Heart left ventricle (tissue), 13 donors: Measurements from ENCODE around the gene TRIM8.

Source experiments
- POLR2A ChIP-seq, 2 donors: fragments of 450-650 bp; IDR thresholded peaks; one replicate each; pipeline ENCODE4 v1.6.1; 2017; ENCODE audit warnings: antibody characterized with exemption in 2 of 2, mild to moderate bottlenecking in 2 of 2, moderate library complexity in 2 of 2
- TF ChIP-seq, protein P1 (sequence below), 12 donors: fragments of 200-600 bp; sonication (generic) in 4 of 12; IDR thresholded peaks; one replicate each; pipeline versions ENCODE4 v1.5.0 to v1.8.0; 2018 to 2022; ENCODE audit warnings: antibody characterized with exemption in 12 of 12, mild to moderate bottlenecking in 5 of 12
- donor health status: ischemic (EF 13 %, LVEDD 7.1; RV severe dilation, severe dysfunction).
- donor health status: DM: no; HTN: yes; CAD: no.
- donor health status: DM: no; HTN: no; CAD: no.
- donor health status: ischemic (EF 25% LVEDD 6.9; RV normal size, moderate dysfunction).
- donor health status: ischemic (EF 25% LVEDD 5.7; RV mildly dilated, moderate dysfunction).
- donor health status: ischemic (EF 35%, LVEDD 5.7; RV mildly dilated, moderate dysfunction).
- donor health status: nonischemic (EF 11% LVEDD 7.7; RV severe dilation, severe dysfunction).
- donor health status: DM: yes; HTN: yes; CAD: no.
- donor health status: PGD.
- donor health status: ischemic (EF 29% LVEDD 5.4; RV normal size, mild dysfunction).
- donor health status: nonischemic (EF 23%, LVEDD 6.1; RV moderate dilation, normal function).

DNA sequence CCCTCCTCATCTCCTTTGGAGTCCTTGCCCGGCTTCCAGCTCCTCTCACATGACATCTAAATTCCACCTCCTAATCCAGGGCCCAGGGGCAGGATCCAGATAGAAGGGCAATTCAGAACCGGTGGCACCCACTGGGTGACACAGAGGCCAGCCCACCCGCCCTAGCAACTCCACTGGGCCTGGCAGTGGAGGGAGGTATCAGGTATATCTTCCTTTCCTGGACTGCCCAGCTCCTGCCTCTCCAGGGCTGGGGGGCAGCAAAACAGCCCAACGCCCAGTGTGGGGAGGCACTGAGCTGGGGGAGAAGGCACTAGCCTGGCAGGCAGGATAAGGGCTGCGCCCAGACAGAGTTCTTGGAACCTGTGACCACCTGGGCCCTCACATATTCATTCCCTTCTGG is 10.4 kb upstream of the TRIM8 start:
- TF ChIP-seq, protein P1, sequence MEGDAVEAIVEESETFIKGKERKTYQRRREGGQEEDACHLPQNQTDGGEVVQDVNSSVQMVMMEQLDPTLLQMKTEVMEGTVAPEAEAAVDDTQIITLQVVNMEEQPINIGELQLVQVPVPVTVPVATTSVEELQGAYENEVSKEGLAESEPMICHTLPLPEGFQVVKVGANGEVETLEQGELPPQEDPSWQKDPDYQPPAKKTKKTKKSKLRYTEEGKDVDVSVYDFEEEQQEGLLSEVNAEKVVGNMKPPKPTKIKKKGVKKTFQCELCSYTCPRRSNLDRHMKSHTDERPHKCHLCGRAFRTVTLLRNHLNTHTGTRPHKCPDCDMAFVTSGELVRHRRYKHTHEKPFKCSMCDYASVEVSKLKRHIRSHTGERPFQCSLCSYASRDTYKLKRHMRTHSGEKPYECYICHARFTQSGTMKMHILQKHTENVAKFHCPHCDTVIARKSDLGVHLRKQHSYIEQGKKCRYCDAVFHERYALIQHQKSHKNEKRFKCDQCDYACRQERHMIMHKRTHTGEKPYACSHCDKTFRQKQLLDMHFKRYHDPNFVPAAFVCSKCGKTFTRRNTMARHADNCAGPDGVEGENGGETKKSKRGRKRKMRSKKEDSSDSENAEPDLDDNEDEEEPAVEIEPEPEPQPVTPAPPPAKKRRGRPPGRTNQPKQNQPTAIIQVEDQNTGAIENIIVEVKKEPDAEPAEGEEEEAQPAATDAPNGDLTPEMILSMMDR (IDR thresholded peaks at IDR 0.05), result no peak
- no peak for TF ChIP-seq POLR2A (IDR thresholded peaks at IDR 0.05)
